Activated gamma-delta T cell treated with anti-CD3 and anti-CD28 coated beads, Interleukin-2, amount 50 U/mL, for 16 hours (primary cell): ENCODE measurements around the gene PTTG2.
"Not testable (repeated sequence)": the region's sequence is repeated elsewhere in the genome, so short reads cannot be mapped to it uniquely, and the experiment has no call there.

Source experiments
- DNase-seq: peaks from one replicate; pipeline ENCODE4 v3.0.0-alpha.2; 2020; ENCODE audit warnings: low read depth

Gene PTTG2

GRCh38 chr4:37960098-37960497 lies at the start of gene PTTG2:
Gene PTTG2 (plus strand): TSS chr4:37960398. CDS start chr4:37960435, 37 bp downstream.
- DNase-seq: no peak

- no peak for DNase-seq
Measured at GRCh38 chr4:37914539-37914938, 45.7 kb upstream of the PTTG2 start.

DNA sequence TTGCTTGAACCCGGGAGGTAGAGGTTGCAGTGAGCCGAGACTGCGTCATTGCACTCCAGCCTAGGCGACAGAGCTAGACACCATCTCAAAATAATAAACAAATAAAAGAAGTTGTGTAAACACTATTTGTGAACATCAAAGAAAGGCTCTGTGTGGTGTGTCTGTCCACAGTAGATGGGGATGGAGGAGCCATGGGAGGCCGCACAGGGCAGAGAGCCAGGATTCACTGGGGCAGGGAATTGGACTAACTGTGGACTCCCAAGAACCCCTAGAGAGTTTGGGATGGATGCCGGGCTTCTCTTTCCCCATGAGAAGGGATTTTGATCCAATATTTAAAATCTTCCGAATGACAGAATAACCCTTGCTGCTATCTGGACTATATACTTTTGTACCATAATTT lies 42.8 kb upstream of the PTTG2 start:
- DNase-seq: no peak

GRCh38 chr4:37918653-37919052 lies 41.5 kb upstream of the PTTG2 start:
- DNase-seq: no peak

DNA sequence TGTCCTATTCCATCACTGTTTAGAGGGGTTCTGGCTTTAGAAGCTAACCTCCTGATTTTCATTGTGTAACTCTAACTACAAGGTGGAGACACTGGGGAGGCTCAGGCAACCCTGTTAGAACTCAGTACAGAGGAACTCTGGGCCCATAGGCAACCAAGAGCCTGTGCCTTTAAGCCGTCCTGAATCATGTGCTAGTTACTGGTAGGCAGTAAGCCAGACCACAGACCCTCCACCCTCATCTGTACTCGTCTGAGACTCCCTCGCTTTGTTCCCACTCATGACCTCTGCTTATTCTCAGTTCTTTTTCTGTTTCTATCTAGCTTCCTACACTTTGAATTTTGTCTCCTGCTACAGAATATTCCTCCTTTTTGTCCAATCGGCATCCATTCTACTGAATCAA lies 37.9 kb upstream of the PTTG2 start:
- DNase-seq: no peak

- not testable (repeated sequence) for DNase-seq
Measured at GRCh38 chr4:37923089-37923488, 37.1 kb upstream of the PTTG2 start.

DNA sequence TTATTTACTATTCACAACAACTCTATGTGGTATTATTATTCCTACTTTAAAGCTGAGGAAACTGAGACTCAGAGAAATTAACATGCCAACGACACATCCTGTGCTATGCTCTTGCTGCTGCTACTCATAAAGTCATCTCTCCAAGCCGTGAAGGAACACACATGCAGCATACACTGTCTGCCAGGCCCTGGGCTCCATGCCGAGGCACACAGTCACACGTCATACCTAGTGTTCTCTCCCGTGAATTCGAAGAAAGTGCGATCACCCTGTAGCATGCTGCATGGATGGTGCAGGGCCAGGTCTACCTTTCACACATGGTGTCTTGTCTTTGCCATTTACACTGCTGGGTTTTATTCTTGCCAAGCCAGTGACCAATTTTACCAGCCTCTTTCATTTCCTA lies 35.3 kb upstream of the PTTG2 start:
- DNase-seq: no peak

DNA sequence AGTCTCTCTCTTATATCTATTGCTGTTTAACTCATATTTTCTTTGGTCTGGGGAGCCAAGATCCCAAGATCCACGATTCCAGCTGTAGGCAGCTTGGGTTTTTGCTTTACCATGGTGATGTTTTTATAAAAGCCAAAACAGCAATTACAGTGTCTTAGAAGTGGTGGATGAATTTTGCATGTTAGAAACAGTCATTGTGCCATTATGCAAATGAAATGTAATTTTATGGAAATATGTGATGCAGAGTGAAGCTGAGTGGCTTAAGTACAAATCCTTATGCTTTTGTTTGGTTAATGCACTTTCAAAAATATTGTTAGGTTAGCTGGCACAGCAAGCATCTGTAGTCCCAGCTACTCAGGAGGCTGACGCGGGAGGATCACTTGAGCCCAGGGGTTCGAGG lies 32.8 kb upstream of the PTTG2 start:
- DNase-seq: no peak

GRCh38 chr4:37928426-37929416 lies 31.5 kb upstream of the PTTG2 start:
- DNase-seq: no peak

GRCh38 chr4:37934096-37934495 lies 26.1 kb upstream of the PTTG2 start:
- DNase-seq: no peak

DNA sequence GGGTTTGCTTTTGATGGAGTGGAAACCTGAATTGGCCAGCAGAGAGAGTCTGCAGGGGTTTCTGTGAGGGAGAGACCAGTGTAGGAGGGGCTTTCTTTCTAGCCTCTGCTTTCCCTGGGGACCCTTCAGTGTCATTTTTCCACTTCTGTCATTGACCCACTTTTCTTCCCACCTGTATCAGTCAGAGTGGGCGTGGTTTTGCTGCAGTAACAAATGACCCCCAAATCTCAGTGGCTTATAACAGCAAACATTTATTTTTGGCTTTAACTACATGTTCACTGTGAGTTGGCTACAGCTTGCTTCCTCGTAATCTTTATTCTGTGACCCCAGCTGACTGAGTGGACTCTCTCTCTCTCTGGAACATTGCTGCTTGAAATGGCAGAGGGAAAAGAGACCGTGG lies 25.6 kb upstream of the PTTG2 start:
- no peak for DNase-seq

DNA sequence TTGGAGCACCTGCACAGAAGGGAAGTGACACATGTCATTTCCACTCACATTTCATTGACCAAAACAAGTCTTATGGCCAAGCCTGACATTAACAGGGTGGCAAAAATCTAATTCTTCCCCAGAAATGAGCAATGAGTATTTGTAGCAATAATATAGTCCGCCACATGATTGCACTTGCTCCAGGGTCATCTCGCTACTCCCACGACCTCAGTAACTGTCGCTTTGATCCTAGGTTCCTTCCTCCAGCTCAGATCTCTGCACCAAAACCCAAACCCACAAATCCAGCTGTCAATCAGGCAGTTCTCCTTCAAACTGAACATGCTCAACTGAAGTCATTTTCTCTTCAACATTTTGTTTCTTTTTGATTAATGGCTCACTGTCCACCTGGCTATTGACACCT lies 25.2 kb upstream of the PTTG2 start:
- no peak for DNase-seq

DNA sequence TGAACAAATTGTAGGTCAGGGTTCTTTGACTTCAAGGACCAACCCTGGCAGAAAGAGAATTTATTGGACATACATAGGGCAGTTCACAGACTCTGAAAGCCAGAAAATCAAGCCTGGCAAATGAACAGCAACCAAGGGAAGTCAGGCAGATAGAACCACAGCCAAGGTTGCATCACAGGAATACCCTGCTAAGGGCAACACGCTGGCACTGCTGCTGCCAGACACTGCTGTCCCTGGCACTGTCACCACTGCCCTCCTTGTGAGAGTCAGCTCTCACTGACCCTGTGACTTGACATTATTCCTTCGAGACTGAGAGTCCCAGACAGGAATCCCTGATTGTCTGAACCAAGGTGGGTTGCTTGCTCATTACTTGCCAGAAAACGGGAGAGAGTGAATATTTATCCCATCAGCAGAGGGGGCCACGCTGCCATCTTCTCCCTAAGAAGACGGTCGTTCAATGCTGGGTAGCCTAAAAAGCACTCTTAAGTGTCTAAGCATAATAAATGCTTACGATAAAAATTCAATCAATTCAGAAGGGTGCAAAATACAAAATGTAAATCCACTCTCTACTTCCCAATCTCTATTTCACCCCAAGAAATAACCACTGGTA lies 23.2 kb upstream of the PTTG2 start:
- no peak for DNase-seq

DNA sequence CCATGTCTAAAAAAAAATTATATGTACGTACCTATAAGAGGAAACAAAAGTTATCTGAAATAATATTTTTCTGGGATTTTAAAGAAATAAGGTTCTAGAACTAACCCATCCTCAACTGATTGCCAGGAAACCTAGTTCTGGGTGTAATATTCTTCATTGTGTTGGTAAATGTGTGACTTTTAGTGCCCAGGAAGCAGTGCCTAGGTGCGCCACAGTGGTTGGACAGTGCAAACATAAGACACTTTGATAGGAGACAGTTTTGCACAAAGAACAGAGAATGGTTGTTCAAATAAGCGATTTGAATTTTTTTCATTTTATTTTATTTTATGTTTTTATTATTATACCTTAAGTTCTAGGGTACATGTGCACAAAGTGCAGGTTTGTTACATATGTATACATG lies 22.0 kb upstream of the PTTG2 start:
- DNase-seq: no peak

GRCh38 chr4:37946503-37947179 lies 13.6 kb upstream of the PTTG2 start:
- DNase-seq: no peak

DNA sequence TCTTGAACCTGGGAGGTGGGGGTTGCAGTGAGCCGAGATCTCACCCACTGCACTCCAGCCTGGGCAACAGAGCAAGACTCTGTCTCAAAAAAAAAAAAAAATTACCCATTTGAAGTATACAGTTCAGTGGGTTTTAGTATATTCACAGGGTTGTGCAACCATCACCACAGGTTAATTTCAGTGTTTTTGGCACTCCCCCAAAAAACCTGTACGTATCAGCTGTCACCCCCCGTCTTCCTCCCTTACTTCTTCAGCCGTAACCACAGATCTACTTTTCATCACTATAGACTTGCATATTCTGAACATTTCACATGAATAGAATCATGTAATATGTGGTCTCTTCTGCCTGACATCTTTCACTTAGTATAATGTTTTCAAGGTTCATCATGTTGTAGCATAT lies 11.7 kb upstream of the PTTG2 start:
- no peak for DNase-seq

DNA sequence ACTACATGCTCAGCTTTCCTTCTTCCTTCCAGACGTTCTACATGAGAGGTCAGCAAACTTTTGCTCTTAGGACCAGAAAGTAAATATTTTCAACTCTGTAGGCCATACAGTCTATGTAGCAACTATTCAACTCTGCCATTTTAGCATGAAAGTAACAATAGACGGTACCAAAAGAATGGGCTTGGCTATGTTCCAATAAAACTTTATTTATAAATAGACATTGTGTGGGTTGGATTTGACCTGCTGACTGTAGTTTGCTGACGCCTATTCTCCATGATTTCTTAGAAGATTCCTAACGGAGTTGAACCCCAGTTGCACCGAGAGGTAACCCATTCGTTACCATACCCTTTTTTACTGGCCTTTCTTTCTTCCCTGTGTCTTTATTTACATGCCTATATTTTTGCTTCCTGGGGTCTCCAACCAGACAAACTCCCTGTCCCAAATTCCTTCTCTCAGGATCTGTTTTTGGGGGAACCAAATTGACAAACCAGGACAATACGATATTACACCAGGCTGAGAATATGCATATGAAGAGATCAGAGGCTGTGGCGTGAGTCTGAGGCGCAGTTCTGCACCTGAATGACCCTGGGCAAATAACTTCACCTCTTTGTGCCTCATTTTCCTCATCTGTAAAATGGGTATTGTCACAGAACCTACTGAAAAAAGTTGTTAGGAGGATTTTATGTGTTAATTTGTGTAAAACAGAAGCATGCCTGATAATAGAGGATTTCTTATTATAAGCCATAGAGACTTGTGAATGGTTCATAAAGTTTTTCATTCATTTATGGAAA lies 10.4 kb upstream of the PTTG2 start:
- DNase-seq: no peak

- DNase-seq: no peak
Measured at GRCh38 chr4:37951461-37952352, 8.5 kb upstream of the PTTG2 start.

- no peak for DNase-seq
Measured at GRCh38 chr4:37953156-37953555, 7.0 kb upstream of the PTTG2 start.

- DNase-seq: no peak
Measured at GRCh38 chr4:37953620-37954293, 6.4 kb upstream of the PTTG2 start.
